Loucy (cell line): Measurements from ENCODE around the gene PLEKHF1.
"Not testable (repeated sequence)": the region's sequence is repeated elsewhere in the genome, so short reads cannot be mapped to it uniquely, and the experiment has no call there.

ENCODE experiments used
- H2AFZ ChIP-seq: fragments of 200-600 bp; sonication (generic); 2 replicates; pipeline ENCODE4 v1.6.0; 2016; ENCODE audit warnings: antibody characterized with exemption, mild to moderate bottlenecking, low read length, moderate library complexity
- H3F3A ChIP-seq: fragments of 200-600 bp; 2 replicates; pipeline ENCODE4 v1.6.0; 2016; ENCODE audit warnings: antibody characterized with exemption, low read depth, mild to moderate bottlenecking
- H3K27me3 ChIP-seq: fragments of 200-600 bp; sonication (generic); 2 replicates; pipeline ENCODE4 v1.6.1; 2014; ENCODE audit warnings: low read length, mild to moderate bottlenecking; ENCODE audit not compliant: insufficient read depth, poor library complexity, severe bottlenecking
- H3K36me3 ChIP-seq: fragments of 200-600 bp; sonication (generic); 2 replicates; pipeline ENCODE4 v1.6.1; 2016; ENCODE audit warnings: low read length; ENCODE audit not compliant: insufficient read depth
- H3K4me1 ChIP-seq: fragments of 200-600 bp; sonication (generic); 2 replicates; pipeline ENCODE4 v1.5.1; 2014; ENCODE audit warnings: low read length, mild to moderate bottlenecking; ENCODE audit not compliant: insufficient read depth, poor library complexity, severe bottlenecking
- H3K4me2 ChIP-seq: fragments of 200-600 bp; sonication (generic); 2 replicates; pipeline ENCODE4 v1.6.0; 2014; ENCODE audit warnings: antibody characterized with exemption, low read length, low read depth, mild to moderate bottlenecking; ENCODE audit not compliant: poor library complexity, severe bottlenecking
- H3K4me3 ChIP-seq: fragments of 200-600 bp; sonication (generic); 2 replicates; pipeline ENCODE4 v1.5.1; 2014; ENCODE audit warnings: low read length, mild to moderate bottlenecking, mixed read lengths; ENCODE audit not compliant: poor library complexity, severe bottlenecking
- H3K79me2 ChIP-seq: fragments of 200-600 bp; sonication (generic); 2 replicates; pipeline ENCODE4 v1.6.1; 2014; ENCODE audit warnings: low read length; ENCODE audit not compliant: insufficient read depth
- H3K9ac ChIP-seq: fragments of 200-600 bp; sonication (generic); 2 replicates; pipeline ENCODE4 v1.6.0; 2014; ENCODE audit warnings: mild to moderate bottlenecking, low read depth, low read length, moderate library complexity; ENCODE audit not compliant: poor library complexity, severe bottlenecking
- H3K9me2 ChIP-seq: fragments of 200-600 bp; sonication (generic); replicated peaks from 2 replicates; pipeline ENCODE4 v1.6.1; 2016; ENCODE audit warnings: low read depth, low read length, mixed read lengths
- H3K9me3 ChIP-seq: fragments of 200-600 bp; sonication (generic); 2 replicates; pipeline ENCODE4 v1.6.1; 2014; ENCODE audit warnings: mild to moderate bottlenecking, antibody characterized with exemption, low read length, low read depth; ENCODE audit not compliant: insufficient read depth
- H4K20me1 ChIP-seq: fragments of 200-600 bp; sonication (generic); 2 replicates; pipeline ENCODE4 v1.6.0; 2014; ENCODE audit warnings: antibody characterized with exemption, low read length, mild to moderate bottlenecking; ENCODE audit not compliant: insufficient read depth, poor library complexity, severe bottlenecking
- EZH2phosphoT487 ChIP-seq: fragments of 200-600 bp; IDR thresholded peaks from 2 replicates; pipeline ENCODE4 v1.6.1; 2018; ENCODE audit warnings: antibody characterized with exemption, mild to moderate bottlenecking, moderate library complexity, borderline replicate concordance
- TF ChIP-seq, protein P1 (sequence below): fragments of 200-600 bp; sonication (generic); conservative IDR thresholded peaks from 2 replicates; pipeline ENCODE4 v1.5.1; 2014; ENCODE audit warnings: mild to moderate bottlenecking, antibody characterized with exemption, low read length

Gene PLEKHF1

DNA sequence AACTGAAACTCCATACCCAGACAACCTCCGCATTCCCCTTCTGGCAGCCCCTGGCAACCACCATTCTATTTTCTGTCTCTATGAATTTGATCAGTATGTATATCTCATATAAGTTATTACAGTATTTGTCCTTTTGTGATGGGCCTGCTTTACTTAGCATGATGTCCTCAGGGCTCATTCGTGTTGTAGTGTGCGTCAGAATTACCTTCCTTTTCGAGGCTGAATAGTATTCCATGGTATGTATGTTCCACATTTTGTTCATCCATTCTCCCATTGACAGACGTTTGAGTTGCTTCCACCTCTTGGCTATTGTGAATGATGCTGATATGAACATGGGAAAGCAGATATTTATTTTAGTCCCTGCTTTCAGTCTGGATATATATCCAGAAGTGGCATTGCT is 5.0 kb downstream of the PLEKHF1 start:
- Histone ChIP-seq H3K79me2 (peaks cover 94% of the 10 kb centered on the region), H4K20me1 (no peaks in the 10 kb centered on the region), H3K4me1 (peaks cover 57% of the 10 kb centered on the region), H2AFZ (no peak overlapping the region), H3K9me3 (no peaks in the 10 kb centered on the region), H3K36me3 (peaks cover 16% of the 10 kb centered on the region; the same call in 1 of the 2 replicates), H3K4me2 (no peak overlapping the region), H3F3A (no peaks in the 10 kb centered on the region), H3K9ac (no peak overlapping the region), H3K4me3 (no peak overlapping the region), H3K9me2 (no peaks in the 10 kb centered on the region), H3K27me3 (no peaks in the 10 kb centered on the region)
- no peak for TF ChIP-seq EZH2phosphoT487

DNA sequence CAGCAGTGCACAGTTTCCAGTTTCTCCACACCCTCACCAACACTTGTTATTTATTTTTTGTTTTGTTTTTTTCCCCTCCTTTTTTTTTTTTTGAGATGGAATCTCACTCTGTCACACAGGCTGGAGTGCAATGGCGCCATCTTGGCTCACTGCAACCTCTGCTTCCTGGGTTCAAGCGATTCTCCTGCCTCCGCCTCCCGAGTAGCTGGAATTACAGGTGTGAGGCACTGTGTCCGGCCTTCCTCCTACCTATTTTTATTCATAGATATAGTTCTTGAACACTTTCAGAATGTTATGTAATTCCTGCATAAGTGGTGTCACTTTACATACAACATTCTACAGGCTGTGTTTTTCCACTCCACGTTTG is 5.7 kb downstream of the PLEKHF1 start:
- peaks cover 88% of the 10 kb centered on the region for H3K79me2 ChIP-seq
- not testable (repeated sequence) for H4K20me1 ChIP-seq, H3K9me2 ChIP-seq, H3F3A ChIP-seq, H3K9ac ChIP-seq, H3K27me3 ChIP-seq, H3K9me3 ChIP-seq, H2AFZ ChIP-seq
- peaks cover 57% of the 10 kb centered on the region for H3K4me1 ChIP-seq
- H3K4me2 ChIP-seq: peak overlapping the region; percentile 64
- H3K36me3 ChIP-seq: peaks cover 22% of the 10 kb centered on the region; the same call in 1 of the 2 replicates
- peak overlapping the region; percentile 10 for H3K4me3 ChIP-seq

DNA sequence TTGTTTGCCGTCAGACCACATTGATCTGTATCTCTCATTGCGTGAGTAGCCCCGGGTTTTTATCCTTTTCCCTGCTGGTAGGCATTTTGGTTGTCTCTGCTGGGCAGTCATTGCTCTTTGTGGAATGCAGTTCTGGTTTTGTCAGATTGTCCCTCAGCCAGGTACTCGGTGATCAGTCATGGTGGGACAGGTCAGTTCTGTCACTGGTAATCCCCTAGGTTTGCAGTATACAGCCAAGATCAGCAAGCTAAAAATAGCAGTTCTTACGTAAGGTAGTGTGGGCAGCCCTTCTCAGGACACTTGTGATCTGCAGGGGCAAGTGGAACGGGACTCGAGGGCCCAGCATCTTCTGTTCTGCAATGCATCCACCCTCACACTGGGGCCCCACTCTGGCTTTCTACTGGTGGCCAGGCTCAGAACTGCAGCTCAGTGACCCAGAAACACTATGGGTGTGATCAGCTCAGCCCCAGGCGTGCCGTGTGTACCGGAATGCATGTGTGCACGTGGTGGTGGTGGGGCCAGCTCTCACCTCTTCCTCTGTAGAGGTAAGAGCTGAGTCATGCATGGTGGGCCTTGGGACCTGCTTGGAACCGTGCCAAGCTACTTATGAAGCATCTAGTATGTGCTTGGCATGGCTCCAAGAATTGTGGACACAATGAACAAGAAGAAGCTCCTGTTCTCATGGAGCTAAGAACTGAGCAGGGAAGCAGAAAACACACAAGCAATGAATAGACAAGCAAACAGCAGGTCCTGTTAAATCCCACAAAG is 6.3 kb downstream of the PLEKHF1 start:
- peaks cover 82% of the 10 kb centered on the region for H3K79me2 ChIP-seq
- no peaks in the 10 kb centered on the region for H3F3A ChIP-seq
- H3K9ac ChIP-seq: no peak overlapping the region
- no peaks in the 10 kb centered on the region for H3K9me3 ChIP-seq
- peaks cover 22% of the 10 kb centered on the region; the same call in 1 of the 2 replicates for H3K36me3 ChIP-seq
- H3K4me3 ChIP-seq: peak overlapping the region; percentile 34
- H4K20me1 ChIP-seq: no peaks in the 10 kb centered on the region
- TF ChIP-seq EZH2phosphoT487: no peak
- TF ChIP-seq, protein P1, sequence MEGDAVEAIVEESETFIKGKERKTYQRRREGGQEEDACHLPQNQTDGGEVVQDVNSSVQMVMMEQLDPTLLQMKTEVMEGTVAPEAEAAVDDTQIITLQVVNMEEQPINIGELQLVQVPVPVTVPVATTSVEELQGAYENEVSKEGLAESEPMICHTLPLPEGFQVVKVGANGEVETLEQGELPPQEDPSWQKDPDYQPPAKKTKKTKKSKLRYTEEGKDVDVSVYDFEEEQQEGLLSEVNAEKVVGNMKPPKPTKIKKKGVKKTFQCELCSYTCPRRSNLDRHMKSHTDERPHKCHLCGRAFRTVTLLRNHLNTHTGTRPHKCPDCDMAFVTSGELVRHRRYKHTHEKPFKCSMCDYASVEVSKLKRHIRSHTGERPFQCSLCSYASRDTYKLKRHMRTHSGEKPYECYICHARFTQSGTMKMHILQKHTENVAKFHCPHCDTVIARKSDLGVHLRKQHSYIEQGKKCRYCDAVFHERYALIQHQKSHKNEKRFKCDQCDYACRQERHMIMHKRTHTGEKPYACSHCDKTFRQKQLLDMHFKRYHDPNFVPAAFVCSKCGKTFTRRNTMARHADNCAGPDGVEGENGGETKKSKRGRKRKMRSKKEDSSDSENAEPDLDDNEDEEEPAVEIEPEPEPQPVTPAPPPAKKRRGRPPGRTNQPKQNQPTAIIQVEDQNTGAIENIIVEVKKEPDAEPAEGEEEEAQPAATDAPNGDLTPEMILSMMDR: peak; percentile 53
- no peak overlapping the region for H2AFZ ChIP-seq
- H3K4me1 ChIP-seq: peaks cover 55% of the 10 kb centered on the region
- no peaks in the 10 kb centered on the region for H3K27me3 ChIP-seq
- H3K4me2 ChIP-seq: peak overlapping the region; percentile 64
- no peaks in the 10 kb centered on the region for H3K9me2 ChIP-seq

DNA sequence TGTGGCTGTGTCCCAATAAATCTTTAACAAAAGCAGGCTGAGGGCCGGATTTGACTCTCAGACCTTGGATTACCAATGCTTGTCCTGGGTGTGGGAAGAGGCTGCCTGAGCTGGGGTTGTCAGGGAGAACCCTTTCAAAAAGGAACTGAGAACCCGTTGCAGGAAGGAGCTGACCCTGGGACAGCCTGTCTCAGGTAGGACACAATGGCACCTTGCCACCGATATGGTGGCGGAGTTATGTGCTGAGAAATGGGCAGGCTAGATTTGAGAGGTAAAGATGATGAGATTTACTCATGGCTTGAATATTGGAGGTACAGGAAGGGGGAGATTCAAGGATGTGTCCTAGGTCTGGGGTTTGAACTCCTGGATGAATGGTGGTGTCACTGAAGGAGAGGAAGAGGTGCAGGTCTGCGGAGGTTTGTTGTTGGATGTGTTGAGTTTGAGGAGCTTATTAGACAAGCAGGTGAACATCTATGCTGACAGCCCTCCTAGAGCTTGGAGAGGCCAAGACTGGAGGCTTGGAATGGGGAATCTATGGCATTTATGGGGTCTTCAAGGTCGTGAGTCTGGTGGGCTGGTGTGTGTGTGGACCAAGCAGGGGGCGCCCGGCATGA is 7.2 kb downstream of the PLEKHF1 start:
- Histone ChIP-seq H2AFZ (no peak overlapping the region), H3F3A (no peaks in the 10 kb centered on the region), H3K9me3 (no peaks in the 10 kb centered on the region), H3K9me2 (no peaks in the 10 kb centered on the region), H3K4me3 (peak overlapping the region; percentile 47), H3K27me3 (no peaks in the 10 kb centered on the region), H3K79me2 (peaks cover 74% of the 10 kb centered on the region), H3K4me1 (peaks cover 46% of the 10 kb centered on the region), H3K4me2 (peak overlapping the region; percentile 64), H3K9ac (peak overlapping the region; percentile 56), H4K20me1 (no peaks in the 10 kb centered on the region), H3K36me3 (peaks cover 27% of the 10 kb centered on the region; the same call in 1 of the 2 replicates)
- TF ChIP-seq, protein P1: no peak
- TF ChIP-seq EZH2phosphoT487: no peak
